MM.1S (cell line): ENCODE results near the gene TMEM248.
"Not testable (repeated sequence)": the region's sequence is repeated elsewhere in the genome, so short reads cannot be mapped to it uniquely, and the experiment has no call there.

Source experiments
- DNase-seq: peaks from one replicate; pipeline ENCODE4 v3.0.0-alpha.2; 2015
- H2AFZ ChIP-seq: fragments of 300-600 bp; sonication (generic); 2 replicates; pipeline ENCODE4 v1.6.0; 2016; ENCODE audit warnings: antibody characterized with exemption, low read length
- H3F3A ChIP-seq: fragments of 300-600 bp; sonication (generic); 2 replicates; pipeline ENCODE4 v1.6.1; 2016; ENCODE audit warnings: mild to moderate bottlenecking, antibody characterized with exemption, low read length, moderate library complexity, mixed read lengths; ENCODE audit not compliant: insufficient read depth
- H3K27ac ChIP-seq: fragments of 300-600 bp; sonication (generic); 2 replicates; pipeline ENCODE4 v1.5.1; 2016; ENCODE audit warnings: mild to moderate bottlenecking, low read length
- H3K27me3 ChIP-seq: fragments of 300-600 bp; sonication (generic); replicated peaks from 2 replicates; pipeline ENCODE4 v1.6.0; 2016; ENCODE audit warnings: low read length; ENCODE audit not compliant: insufficient read depth
- H3K36me3 ChIP-seq: fragments of 300-600 bp; sonication (generic); replicated peaks from 2 replicates; pipeline ENCODE4 v1.6.1; 2016; ENCODE audit warnings: mild to moderate bottlenecking, low read length, mixed read lengths; ENCODE audit not compliant: insufficient read depth
- H3K4me1 ChIP-seq: fragments of 300-600 bp; sonication (generic); 2 replicates; pipeline ENCODE4 v1.6.1; 2016; ENCODE audit warnings: low read length, mixed read lengths
- H3K4me2 ChIP-seq: fragments of 300-600 bp; sonication (generic); 2 replicates; pipeline ENCODE4 v1.6.0; 2016; ENCODE audit warnings: low read depth, low read length
- H3K4me3 ChIP-seq: fragments of 300-600 bp; sonication (generic); 2 replicates; pipeline ENCODE4 v1.5.1; 2016; ENCODE audit warnings: low read length, mixed read lengths
- H3K79me2 ChIP-seq: fragments of 300-600 bp; sonication (generic); 2 replicates; pipeline ENCODE4 v1.6.1; 2016; ENCODE audit warnings: mixed run types, low read length, mixed read lengths
- H3K9ac ChIP-seq: fragments of 300-600 bp; sonication (generic); 2 replicates; pipeline ENCODE4 v1.6.1; 2016; ENCODE audit warnings: low read length, mixed read lengths
- H3K9me2 ChIP-seq: fragments of 300-600 bp; sonication (generic); replicated peaks from 2 replicates; pipeline ENCODE4 v1.6.1; 2016; ENCODE audit warnings: mild to moderate bottlenecking, low read length, mixed read lengths; ENCODE audit not compliant: insufficient read depth
- H3K9me3 ChIP-seq: fragments of 300-600 bp; sonication (generic); replicated peaks from 2 replicates; pipeline ENCODE4 v1.6.1; 2016; ENCODE audit warnings: mild to moderate bottlenecking, low read length, mixed read lengths; ENCODE audit not compliant: insufficient read depth
- H4K20me1 ChIP-seq: fragments of 300-600 bp; sonication (generic); 2 replicates; pipeline ENCODE4 v1.6.1; 2016; ENCODE audit warnings: mild to moderate bottlenecking, low read length, moderate library complexity, mixed read lengths; ENCODE audit not compliant: insufficient read depth
- CTCF ChIP-seq: fragments of 300-600 bp; sonication (generic); IDR thresholded peaks from 2 replicates; pipeline ENCODE4 v1.5.1; 2016; ENCODE audit warnings: antibody characterized with exemption, low read length, mixed read lengths
- EZH2 ChIP-seq: fragments of 300-600 bp; sonication (generic); optimal IDR thresholded peaks from 2 replicates; pipeline ENCODE3; 2017; ENCODE audit warnings: low read depth, mild to moderate bottlenecking, antibody characterized with exemption, low read length, mixed read lengths
- EZH2phosphoT487 ChIP-seq: fragments of 300-600 bp; sonication (generic); IDR thresholded peaks from 2 replicates; pipeline ENCODE4 v1.6.1; 2018; ENCODE audit warnings: antibody characterized with exemption, low read length

Gene TMEM248

GRCh38 chr7:66961096-66961495, 40.1 kb downstream of the TMEM248 start:
- Histone ChIP-seq H3K4me3 (no peak overlapping the region), H2AFZ (no peak overlapping the region), H3K79me2 (no peaks in the 10 kb centered on the region), H4K20me1 (no peaks in the 10 kb centered on the region), H3K4me2 (no peak overlapping the region), H3F3A (no peaks in the 10 kb centered on the region), H3K27ac (no peak overlapping the region), H3K9me2 (no peaks in the 10 kb centered on the region), H3K4me1 (no peaks in the 10 kb centered on the region), H3K9ac (no peak overlapping the region), H3K9me3 (no peaks in the 10 kb centered on the region), H3K27me3 (no peaks in the 10 kb centered on the region), H3K36me3 (no peaks in the 10 kb centered on the region)
- DNase-seq = no peak
- TF ChIP-seq EZH2phosphoT487 (no peak), CTCF (no peak), EZH2 (no peak)

- no peaks in the 10 kb centered on the region for H3K27me3 ChIP-seq
- no peaks in the 10 kb centered on the region for H3K9me2 ChIP-seq
- no peaks in the 10 kb centered on the region for H3K4me1 ChIP-seq
- no peaks in the 10 kb centered on the region for H3K36me3 ChIP-seq
- no peak for DNase-seq
- H2AFZ ChIP-seq = no peak overlapping the region
- no peak for TF ChIP-seq CTCF
- no peak for TF ChIP-seq EZH2
- TF ChIP-seq EZH2phosphoT487 = no peak
- H3K79me2 ChIP-seq = no peaks in the 10 kb centered on the region
- no peaks in the 10 kb centered on the region for H3K9me3 ChIP-seq
- H3K9ac ChIP-seq = no peak overlapping the region
- no peak overlapping the region for H3K4me2 ChIP-seq
- H3F3A ChIP-seq = no peaks in the 10 kb centered on the region
- H4K20me1 ChIP-seq = no peaks in the 10 kb centered on the region
- no peak overlapping the region for H3K27ac ChIP-seq
- H3K4me3 ChIP-seq = no peak overlapping the region
Measured at GRCh38 chr7:66964411-66964810, 43.4 kb downstream of the TMEM248 start.

GRCh38 chr7:66967029-66967428, 46.0 kb downstream of the TMEM248 start:
- Histone ChIP-seq H3K4me3 (no peak overlapping the region), H3K79me2 (no peaks in the 10 kb centered on the region), H3K9ac (no peak overlapping the region), H3K9me3 (no peaks in the 10 kb centered on the region), H4K20me1 (no peaks in the 10 kb centered on the region), H3K9me2 (no peaks in the 10 kb centered on the region), H2AFZ (no peak overlapping the region), H3K4me1 (no peaks in the 10 kb centered on the region), H3K4me2 (no peak overlapping the region), H3K27me3 (no peaks in the 10 kb centered on the region), H3K36me3 (no peaks in the 10 kb centered on the region), H3K27ac (no peak overlapping the region), H3F3A (no peaks in the 10 kb centered on the region)
- DNase-seq = no peak
- TF ChIP-seq CTCF (no peak), EZH2phosphoT487 (no peak), EZH2 (no peak)

- H3K9ac ChIP-seq, DNase-seq, H3F3A ChIP-seq, H3K9me2 ChIP-seq, H3K4me3 ChIP-seq, H3K9me3 ChIP-seq, H3K36me3 ChIP-seq, H3K27me3 ChIP-seq, H3K4me2 ChIP-seq, H2AFZ ChIP-seq, H3K4me1 ChIP-seq, H4K20me1 ChIP-seq, H3K27ac ChIP-seq, H3K79me2 ChIP-seq: not testable (repeated sequence)
Measured at GRCh38 chr7:66969001-66969400, 48.0 kb downstream of the TMEM248 start.
